ENCODE data around the gene TERB2.
"Not testable (repeated sequence)": the region's sequence is repeated elsewhere in the genome, so short reads cannot be mapped to it uniquely, and the experiment has no call there.

Gene TERB2

GRCh38 chr15:44956388-44956787, at the start of gene TERB2:
Gene TERB2 (plus strand): TSS chr15:44956687. CDS start chr15:44956719, 32 bp downstream.
- no peak for DNase-seq

DNA sequence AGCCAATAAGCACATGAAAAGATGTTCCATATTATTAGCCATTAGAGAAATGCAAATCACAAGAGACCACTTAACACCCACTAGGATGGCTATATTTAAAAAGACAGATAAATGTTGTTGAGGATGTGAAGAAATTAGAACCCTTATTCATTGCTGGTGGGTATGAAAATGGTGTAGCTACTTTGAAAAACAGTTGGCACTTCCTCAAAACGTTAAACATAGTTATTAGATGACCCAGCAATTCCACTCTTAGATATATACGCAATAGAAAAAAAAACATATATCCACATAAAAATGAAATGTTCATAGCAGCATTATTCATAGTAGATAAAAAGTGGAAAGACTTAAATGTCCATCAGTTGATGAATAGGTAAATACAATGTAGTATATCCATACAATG, 47.1 kb upstream of the TERB2 start:
- DNase-seq = no peak

DNA sequence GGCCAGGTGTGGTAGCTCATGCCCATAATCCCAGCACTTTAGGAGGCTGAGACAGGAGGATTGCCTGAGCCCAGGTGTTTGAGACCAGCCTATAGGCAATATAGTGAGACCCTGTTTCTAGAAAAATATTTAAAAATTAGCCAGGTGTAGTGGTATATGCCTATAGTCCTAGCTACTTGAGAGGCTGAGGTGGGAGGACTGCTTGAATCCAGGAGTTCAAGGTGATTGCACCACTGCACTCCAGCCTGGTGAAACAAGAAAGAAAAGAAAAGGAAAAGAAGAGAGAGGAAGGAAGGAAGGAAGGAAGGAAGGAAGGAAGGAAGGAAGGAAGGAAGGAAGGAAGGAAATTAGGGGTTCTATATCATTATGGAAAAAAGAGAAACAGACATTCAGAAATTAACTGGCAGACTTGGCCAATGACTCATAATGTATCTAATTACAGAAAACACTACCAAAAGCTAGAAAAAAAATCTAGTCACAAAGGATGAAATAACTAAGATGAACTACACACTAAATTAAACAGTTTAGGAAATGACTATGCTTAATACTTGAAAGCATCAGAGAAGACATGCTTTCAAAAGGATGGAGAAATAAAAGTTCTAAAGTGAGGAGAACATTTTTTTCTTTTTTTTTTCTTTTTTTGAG, 45.4 kb upstream of the TERB2 start:
- DNase-seq = no peak

- not testable (repeated sequence) for DNase-seq
These were observed 44.3 kb upstream of the TERB2 start for GRCh38 chr15:44912186-44912585.

- not testable (repeated sequence) for DNase-seq
These were observed 43.5 kb upstream of the TERB2 start for GRCh38 chr15:44912974-44913448.

DNA sequence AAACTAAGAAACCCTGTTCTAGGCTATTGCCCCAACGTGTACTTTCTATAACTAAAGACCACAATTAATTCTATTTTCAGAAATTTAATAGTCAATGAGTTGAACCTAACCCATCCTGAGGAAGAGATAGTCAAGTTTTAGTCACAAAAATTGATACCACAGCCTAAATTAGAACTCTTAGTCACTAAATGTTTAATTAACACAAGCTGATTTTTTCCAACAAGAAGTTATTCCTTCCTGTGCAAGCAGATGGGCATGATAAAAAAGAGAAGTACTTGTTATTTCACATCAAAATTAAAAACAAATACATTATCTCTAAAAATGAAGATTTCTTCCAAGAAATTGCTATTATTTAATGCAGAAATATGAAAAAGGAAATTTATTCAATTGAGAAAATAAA, 38.4 kb upstream of the TERB2 start:
- no peak for DNase-seq

DNA sequence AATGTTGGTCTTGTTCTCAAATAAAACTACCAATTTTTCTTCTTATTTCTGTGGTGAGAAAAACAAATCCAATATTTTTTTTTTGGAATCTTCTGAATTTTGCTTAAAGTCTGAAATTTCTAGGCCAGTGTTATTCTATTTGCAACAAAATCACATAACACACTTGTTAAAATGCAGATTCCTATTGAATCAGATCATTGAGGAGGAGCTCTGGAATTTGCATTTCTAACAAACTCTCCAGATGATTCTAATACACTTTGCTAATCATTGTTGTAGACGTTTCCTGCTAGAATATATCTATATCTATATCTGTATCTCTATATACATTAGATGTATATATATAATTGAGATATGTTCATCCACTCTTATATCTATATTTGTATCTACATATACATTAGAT, 27.8 kb upstream of the TERB2 start:
- DNase-seq = not testable (repeated sequence)

DNA sequence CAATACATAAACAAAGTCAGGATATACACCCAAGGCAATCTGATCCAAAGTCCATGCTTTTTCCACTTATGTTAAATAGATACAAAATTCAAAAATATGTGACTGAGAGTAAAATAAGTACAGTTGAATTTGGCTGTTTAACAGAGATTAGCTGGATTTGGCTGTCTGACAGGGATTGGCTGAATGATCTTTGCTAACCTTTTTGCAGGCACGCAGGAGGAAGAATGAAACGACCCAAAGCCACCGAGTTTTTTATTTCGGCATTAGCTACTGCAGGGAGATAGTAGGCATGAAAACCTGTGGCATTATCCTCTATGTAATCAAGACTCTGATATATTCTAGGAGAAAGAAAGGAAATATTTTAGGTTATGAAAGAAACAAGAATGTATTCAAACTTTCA, 26.2 kb upstream of the TERB2 start:
- DNase-seq = not testable (repeated sequence)

GRCh38 chr15:44958302-44958701, 1.8 kb downstream of the TERB2 start:
- DNase-seq = not testable (repeated sequence)

GRCh38 chr15:44968475-44968874, 12.0 kb downstream of the TERB2 start:
- no peak for DNase-seq

DNA sequence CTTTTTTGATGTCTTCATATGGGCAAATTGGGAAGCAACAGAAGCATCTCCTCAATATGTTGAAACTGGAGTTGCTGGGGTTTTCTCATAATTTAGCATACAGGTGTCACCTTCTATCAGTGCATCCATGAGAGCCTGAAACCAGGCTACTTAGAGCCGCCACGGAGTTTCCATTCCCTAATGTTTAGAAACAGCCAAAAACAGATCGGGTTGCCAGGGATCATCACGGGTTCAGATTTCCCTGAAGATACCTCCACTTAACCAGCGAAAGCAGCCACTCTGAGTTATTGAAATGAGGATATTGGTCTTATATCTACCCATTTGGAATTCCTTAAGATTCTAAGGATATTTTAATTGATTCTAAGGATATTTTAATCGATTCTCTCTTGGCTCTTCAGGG, 14.5 kb downstream of the TERB2 start:
- no peak for DNase-seq

- DNase-seq = not testable (repeated sequence)
These were observed 19.7 kb downstream of the TERB2 start for GRCh38 chr15:44976183-44976582.

DNA sequence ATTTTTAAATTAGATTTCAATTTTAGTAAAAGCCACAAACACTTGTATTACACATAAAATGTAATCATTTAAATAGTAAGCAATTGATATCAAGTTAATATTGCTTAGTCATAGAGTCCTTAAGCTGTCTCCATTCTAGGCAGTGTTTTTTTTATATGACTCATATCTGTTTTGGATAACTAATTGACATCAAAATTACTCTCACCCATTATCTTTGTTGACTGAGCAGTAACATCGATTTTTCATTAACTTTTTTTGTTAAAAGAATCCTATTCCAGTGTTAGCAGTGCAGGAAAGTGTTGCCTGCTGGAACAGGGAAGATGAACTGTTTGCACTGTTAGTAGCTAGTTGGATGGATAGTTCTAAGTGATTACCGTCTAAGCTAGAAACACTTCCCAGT, 21.3 kb downstream of the TERB2 start:
- not testable (repeated sequence) for DNase-seq

DNA sequence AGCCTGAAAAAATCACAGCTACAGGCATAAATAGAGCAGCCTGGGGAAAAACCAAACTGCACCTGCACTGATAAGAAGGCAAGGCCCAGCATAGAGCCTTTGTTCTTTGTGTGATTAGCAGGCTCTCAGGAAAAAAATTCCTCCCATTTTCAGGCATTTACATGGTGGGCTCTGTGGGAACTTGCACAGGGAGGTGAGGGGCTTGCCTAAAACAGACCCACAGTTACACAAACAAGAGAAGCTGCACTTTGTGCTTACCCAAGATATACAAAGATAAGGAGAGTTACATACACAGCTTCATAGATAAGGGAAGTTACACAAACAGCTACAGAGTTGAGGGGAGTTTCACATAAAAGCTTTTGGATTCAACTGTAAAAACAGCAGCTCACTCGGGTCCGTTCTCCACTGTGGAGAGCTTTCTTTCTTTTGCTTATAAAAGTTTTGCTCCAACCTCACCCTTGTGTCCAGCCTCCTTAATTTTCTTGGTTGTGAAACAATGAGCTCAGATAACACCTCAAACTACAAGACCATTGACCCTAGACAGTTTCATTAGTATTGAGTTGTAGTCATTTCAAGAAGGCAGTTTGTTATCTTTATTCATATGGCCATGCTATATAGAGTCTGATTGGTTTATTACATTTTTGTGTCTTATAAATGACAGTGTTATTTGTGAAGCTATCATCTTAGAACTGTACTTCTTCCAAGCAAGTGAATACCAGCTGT, 23.3 kb downstream of the TERB2 start:
- not testable (repeated sequence) for DNase-seq

GRCh38 chr15:44984144-44984543, 27.7 kb downstream of the TERB2 start:
- not testable (repeated sequence) for DNase-seq

DNA sequence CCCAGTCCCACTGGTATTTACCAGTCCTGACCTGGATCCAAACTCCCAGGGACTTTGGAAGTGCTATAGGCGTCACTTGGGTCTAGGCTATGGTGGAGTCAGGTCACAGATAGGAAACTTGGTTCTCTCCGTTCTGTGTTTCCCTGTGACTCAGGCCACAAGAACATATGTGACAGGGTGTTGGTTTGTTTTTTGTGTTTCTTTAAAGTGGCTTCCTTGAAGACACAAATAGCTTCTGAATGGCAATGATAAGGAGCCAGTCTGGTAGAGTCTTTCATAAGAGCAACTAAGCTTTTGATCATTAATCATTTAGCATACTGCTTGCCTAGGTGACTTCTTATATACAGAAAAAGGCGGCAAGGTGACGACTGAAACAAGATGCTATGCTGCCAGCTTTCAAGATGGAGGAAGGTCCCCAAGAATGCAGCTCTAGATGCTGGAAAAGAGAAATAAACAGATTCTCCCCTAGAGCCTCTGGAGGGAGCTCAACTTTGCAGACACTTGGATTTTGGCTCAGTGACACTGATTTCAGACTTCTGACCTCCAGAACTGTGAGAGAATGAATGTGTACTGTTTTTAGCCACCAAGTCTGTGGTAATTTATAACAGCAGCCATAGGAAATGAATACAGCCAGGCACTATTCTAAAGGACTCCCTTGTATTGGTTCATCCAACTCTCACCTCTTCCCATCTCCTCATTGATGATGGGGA, 30.0 kb downstream of the TERB2 start:
- not testable (repeated sequence) for DNase-seq

GRCh38 chr15:44987711-44988110, 31.2 kb downstream of the TERB2 start:
- DNase-seq = not testable (repeated sequence)

DNA sequence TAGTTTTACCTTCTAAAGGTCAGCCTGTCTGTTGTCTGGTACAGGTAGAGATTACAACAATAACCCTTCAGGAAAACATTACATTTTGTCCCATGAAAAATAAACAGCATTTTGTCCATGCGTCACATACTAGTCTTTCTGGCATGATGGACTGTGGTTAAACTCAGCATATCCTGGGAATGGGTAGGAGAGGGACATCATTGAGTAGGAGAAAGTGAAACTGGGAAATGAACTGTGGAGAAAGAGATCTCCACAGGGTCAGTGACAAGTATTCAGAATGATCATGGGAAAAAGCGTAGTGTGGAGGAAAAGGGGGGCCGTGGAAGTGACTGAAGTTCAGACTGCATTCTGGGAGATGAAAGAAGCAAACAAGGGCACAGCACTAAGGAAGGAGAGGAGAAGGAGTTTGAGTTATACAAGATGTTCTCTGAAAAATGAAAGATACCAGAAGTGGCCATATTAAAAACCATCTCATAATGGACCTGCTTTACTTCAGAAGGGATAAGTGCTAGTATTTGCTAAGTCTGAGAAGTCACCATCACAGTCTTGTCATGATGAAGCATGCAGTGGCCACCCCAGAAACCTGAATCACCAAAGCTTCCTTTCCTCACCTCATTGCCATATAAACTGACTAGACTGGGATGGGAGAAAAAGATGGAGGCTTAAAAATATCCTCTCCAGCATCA, 31.8 kb downstream of the TERB2 start:
- not testable (repeated sequence) for DNase-seq

GRCh38 chr15:44988870-44989219, 32.4 kb downstream of the TERB2 start:
- DNase-seq = not testable (repeated sequence)

DNA sequence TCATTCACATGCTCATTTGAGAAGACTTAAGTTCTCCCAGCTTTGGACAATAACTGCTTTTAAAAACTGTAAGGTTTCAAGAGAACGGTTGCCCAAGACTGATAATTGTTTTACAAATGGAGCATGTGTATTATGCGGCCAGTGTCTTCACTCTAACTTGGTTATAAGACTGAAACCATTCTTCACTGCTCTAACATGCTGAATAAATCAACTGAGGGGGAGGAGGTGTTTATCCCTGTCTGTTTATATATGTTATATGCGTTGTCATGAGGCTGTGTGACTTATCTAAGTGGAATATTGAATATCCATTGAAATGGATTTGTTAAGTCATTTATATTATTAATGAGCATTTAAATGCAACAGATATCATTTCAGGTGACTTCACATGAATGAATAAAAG, 41.1 kb downstream of the TERB2 start:
- not testable (repeated sequence) for DNase-seq

GRCh38 chr15:44999105-44999504, 42.6 kb downstream of the TERB2 start:
- DNase-seq = no peak

- DNase-seq = not testable (repeated sequence)
These were observed 44.7 kb downstream of the TERB2 start for GRCh38 chr15:45001180-45001579.
